IMR-90 (cell line): Measurements from ENCODE around the gene CHAT. TPM values are rescaled to one million over a fixed set of nuclear protein-coding genes. Genes with fewer than 3 reads are reported as not detected.
A peak's percentile ranks its signal among the peaks of the same experiment; 100 is the strongest.

ENCODE experiments used
- ATAC-seq: fragments of 200-7000 bp; cut with Tn5 transposase; 2 replicates; pipeline ENCODE4 v1.9.1; 2020; ENCODE audit warnings: low read depth, mild to moderate bottlenecking, moderate library complexity
- BruUV-seq: library from RNA; stranded (reverse); fragments of 400-500 nt; replicated peaks from 2 replicates; lab custom pipeline; 2021; lab: Mats Ljungman, UMichigan
- CTCF ChIA-PET: fragments of 300-600 bp; formaldehyde crosslinking; extraction: SDS; loops from one replicate; lab custom pipeline; 2021; ENCODE audit warnings: antibody characterized with exemption; lab: Yijun Ruan, JAX
- POLR2A ChIA-PET: fragments of 300-600 bp; sonication (Branson Sonifier 250); formaldehyde crosslinking; loops from one replicate; lab custom pipeline; 2022; ENCODE audit warnings: antibody characterized with exemption; ENCODE audit not compliant: unreplicated experiment; lab: Charles Lee
- DNase-seq: peaks from one replicate; pipeline ENCODE4 v3.0.0; 2013
- H2AFZ ChIP-seq: replicated peaks from 2 replicates; pipeline ENCODE3; 2013; ENCODE audit warnings: low read length, mild to moderate bottlenecking; ENCODE audit not compliant: poor library complexity
- H2AK5ac ChIP-seq: 2 replicates; pipeline ENCODE4 v1.6.1; 2013; ENCODE audit warnings: low read depth, low read length, inconsistent platforms
- H2AK9ac ChIP-seq: replicated peaks from 2 replicates; pipeline ENCODE3; 2013; ENCODE audit warnings: mild to moderate bottlenecking, low read depth, low read length, moderate library complexity; ENCODE audit not compliant: poor library complexity
- H2BK120ac ChIP-seq: 2 replicates; pipeline ENCODE4 v1.6.1; 2013; ENCODE audit warnings: low read depth, low read length, inconsistent platforms
- H2BK15ac ChIP-seq: 3 replicates; pipeline ENCODE4 v1.6.1; 2013; ENCODE audit warnings: low read depth, low read length, inconsistent platforms
- H2BK20ac ChIP-seq: 2 replicates; pipeline ENCODE4 v1.6.1; 2013; ENCODE audit warnings: low read depth, mild to moderate bottlenecking, inconsistent platforms, low read length, moderate library complexity
- H2BK5ac ChIP-seq: 2 replicates; pipeline ENCODE4 v1.6.1; 2013; ENCODE audit warnings: mild to moderate bottlenecking, low read depth, low read length, inconsistent platforms; ENCODE audit not compliant: poor library complexity, severe bottlenecking
- H3K14ac ChIP-seq: replicated peaks from 2 replicates; pipeline ENCODE4 v1.6.1; 2013; ENCODE audit warnings: low read depth, low read length, inconsistent platforms
- H3K18ac ChIP-seq: 2 replicates; pipeline ENCODE4 v1.6.1; 2013; ENCODE audit warnings: low read depth, low read length, control low read depth
- H3K23ac ChIP-seq: 2 replicates; pipeline ENCODE4 v1.6.1; 2013; ENCODE audit warnings: low read depth, low read length, inconsistent platforms
- H3K27ac ChIP-seq: 2 replicates; pipeline ENCODE4 v1.5.1; 2013; ENCODE audit warnings: mild to moderate bottlenecking, control low read depth, low read length; ENCODE audit not compliant: insufficient read depth
- H3K27me3 ChIP-seq: 2 replicates; pipeline ENCODE4 v1.6.1; 2013; ENCODE audit warnings: low read length; ENCODE audit not compliant: control insufficient read depth, insufficient read depth
- H3K36me3 ChIP-seq: 2 replicates; pipeline ENCODE4 v1.6.1; 2013; ENCODE audit warnings: low read length, mixed read lengths; ENCODE audit not compliant: control insufficient read depth, insufficient read depth
- H3K4ac ChIP-seq: 2 replicates; pipeline ENCODE4 v1.6.1; 2013; ENCODE audit warnings: low read depth, low read length, inconsistent platforms
- H3K4me1 ChIP-seq: 2 replicates; pipeline ENCODE4 v1.6.1; 2013; ENCODE audit warnings: low read length, mixed read lengths; ENCODE audit not compliant: control insufficient read depth, insufficient read depth
- H3K4me2 ChIP-seq: 2 replicates; pipeline ENCODE4 v1.6.1; 2013; ENCODE audit warnings: low read depth, mild to moderate bottlenecking, control low read depth, low read length, moderate library complexity
- H3K4me3 ChIP-seq: 2 replicates; pipeline ENCODE4 v1.5.1; 2013; ENCODE audit warnings: low read depth, mild to moderate bottlenecking, control low read depth, low read length, moderate library complexity; ENCODE audit not compliant: insufficient read depth
- H3K56ac ChIP-seq: 2 replicates; pipeline ENCODE4 v1.6.1; 2013; ENCODE audit warnings: low read length, inconsistent platforms; ENCODE audit not compliant: insufficient read depth; ENCODE audit errors: extremely low read depth
- H3K79me1 ChIP-seq, 2 experiments: 2 replicates each; pipeline ENCODE4 v1.6.1; 2013; ENCODE audit warnings: low read length in 2 of 2, inconsistent platforms in 1 of 2, low read depth in 1 of 2
- H3K9ac ChIP-seq: 2 replicates; pipeline ENCODE4 v1.6.1; 2013; ENCODE audit warnings: low read depth, low read length, control low read depth
- H3K9me1 ChIP-seq: 2 replicates; pipeline ENCODE4 v1.6.1; 2013; ENCODE audit warnings: low read length, inconsistent platforms; ENCODE audit not compliant: insufficient read depth
- H3K9me3 ChIP-seq: 2 replicates; pipeline ENCODE4 v1.6.1; 2013; ENCODE audit warnings: low read length; ENCODE audit not compliant: control insufficient read depth, insufficient read depth
- H4K20me1 ChIP-seq: 2 replicates; pipeline ENCODE4 v1.6.1; 2013; ENCODE audit warnings: low read length, inconsistent platforms; ENCODE audit not compliant: insufficient read depth
- H4K5ac ChIP-seq: 2 replicates; pipeline ENCODE4 v1.6.1; 2013; ENCODE audit warnings: mild to moderate bottlenecking, low read depth, low read length, control low read depth
- H4K8ac ChIP-seq, 2 experiments: 2 replicates each; pipeline ENCODE4 v1.6.1; 2013; ENCODE audit warnings: low read depth in 2 of 2, low read length in 2 of 2, control low read depth in 1 of 2, inconsistent platforms in 1 of 2
- H4K91ac ChIP-seq: 2 replicates; pipeline ENCODE4 v1.6.1; 2013; ENCODE audit warnings: low read depth, low read length, inconsistent platforms; ENCODE audit not compliant: insufficient read depth
- CEBPB ChIP-seq: IDR thresholded peaks from 2 replicates; pipeline ENCODE4 v1.6.1; 2012; ENCODE audit warnings: low read depth, low read length, improper control_type of control experiment
- CHD1 ChIP-seq: IDR thresholded peaks from 2 replicates; pipeline ENCODE4 v1.6.1; 2012; ENCODE audit warnings: low read depth, low read length, improper control_type of control experiment
- CTCF ChIP-seq: conservative IDR thresholded peaks from 2 replicates; pipeline ENCODE4 v1.5.1; 2012; ENCODE audit warnings: mild to moderate bottlenecking, low read depth, low read length, improper control_type of control experiment
- ELK1 ChIP-seq: fragments of 150-350 bp; IDR thresholded peaks from 2 replicates; pipeline ENCODE4 v1.6.1; 2016; ENCODE audit warnings: low read depth, mild to moderate bottlenecking, low read length, moderate library complexity, borderline replicate concordance
- FOS ChIP-seq: fragments of 150-350 bp; IDR thresholded peaks from 2 replicates; pipeline ENCODE4 v1.6.1; 2016; ENCODE audit warnings: low read depth, low read length
- MXI1 ChIP-seq: IDR thresholded peaks from 2 replicates; pipeline ENCODE4 v1.6.1; 2012; ENCODE audit warnings: low read depth, mild to moderate bottlenecking, low read length, moderate library complexity, borderline replicate concordance
- POLR2A ChIP-seq: IDR thresholded peaks from 2 replicates; pipeline ENCODE4 v1.6.1; 2012; ENCODE audit warnings: mild to moderate bottlenecking, low read depth, low read length
- RCOR1 ChIP-seq: IDR thresholded peaks from 2 replicates; pipeline ENCODE4 v1.6.1; 2012; ENCODE audit warnings: mild to moderate bottlenecking, low read length, improper control_type of control experiment; ENCODE audit not compliant: insufficient replicate concordance
- RFX5 ChIP-seq: IDR thresholded peaks from 2 replicates; pipeline ENCODE4 v1.8.0; 2012; ENCODE audit warnings: low read depth, mild to moderate bottlenecking, low read length, moderate library complexity
- SMC3 ChIP-seq: fragments of 150-350 bp; IDR thresholded peaks from 2 replicates; pipeline ENCODE4 v1.6.1; 2016; ENCODE audit warnings: low read depth, mild to moderate bottlenecking, antibody characterized with exemption, low read length, moderate library complexity
- WGBS, 2 experiments: methylation state at CpG; one replicate each; pipeline versions ENCODE4 v1.1.5 to v1.1.7; 2013; ENCODE audit warnings: missing lambda C conversion rate in 2 of 2; ENCODE audit not compliant: insufficient read length in 1 of 2; ENCODE audit errors: extremely low coverage in 2 of 2; 5-methylcytosine and 5-hydroxymethylcytosine counted together
- dilution Hi-C: fragments of 300-500 bp; cut with HindIII; formaldehyde crosslinking; loops from one replicate; pipeline ENCODE4 v1.14.3; 2018; ENCODE audit warnings: low sequenced_read_pairs; ENCODE audit not compliant: unreplicated experiment
- in situ Hi-C: fragments of 300-500 bp; cut with MboI; formaldehyde crosslinking; loops from 3 replicates; pipeline ENCODE4 v1.14.3; 2019; ENCODE audit warnings: low sequenced_read_pairs, inconsistent platforms, mixed read lengths
- intact Hi-C: fragments of 100-400 bp; cut with micrococcal nuclease; formaldehyde crosslinking; loops from 2 replicates; pipeline ENCODE4 v1.10.0; 2022
- polyA plus RNA-seq, 3 experiments: library from polyadenylated mRNA; depleted of rRNA; stranded (reverse); fragments of >200 nt; gene quantifications; 2 replicates each; pipeline ENCODE4 v1.2.3, GENCODE V29; 2012; ENCODE audit warnings: low replicate concordance in 1 of 3
- total RNA-seq: library from RNA; depleted of rRNA; stranded (reverse); fragments of >200 nt; gene quantifications from 2 replicates; pipeline ENCODE4 v1.2.3, GENCODE V29; 2012

CHAT gene
- total and polyA plus RNA-seq, 2 of the 4 experiments (the other 2 are of a cell fraction) = not detected

DNA sequence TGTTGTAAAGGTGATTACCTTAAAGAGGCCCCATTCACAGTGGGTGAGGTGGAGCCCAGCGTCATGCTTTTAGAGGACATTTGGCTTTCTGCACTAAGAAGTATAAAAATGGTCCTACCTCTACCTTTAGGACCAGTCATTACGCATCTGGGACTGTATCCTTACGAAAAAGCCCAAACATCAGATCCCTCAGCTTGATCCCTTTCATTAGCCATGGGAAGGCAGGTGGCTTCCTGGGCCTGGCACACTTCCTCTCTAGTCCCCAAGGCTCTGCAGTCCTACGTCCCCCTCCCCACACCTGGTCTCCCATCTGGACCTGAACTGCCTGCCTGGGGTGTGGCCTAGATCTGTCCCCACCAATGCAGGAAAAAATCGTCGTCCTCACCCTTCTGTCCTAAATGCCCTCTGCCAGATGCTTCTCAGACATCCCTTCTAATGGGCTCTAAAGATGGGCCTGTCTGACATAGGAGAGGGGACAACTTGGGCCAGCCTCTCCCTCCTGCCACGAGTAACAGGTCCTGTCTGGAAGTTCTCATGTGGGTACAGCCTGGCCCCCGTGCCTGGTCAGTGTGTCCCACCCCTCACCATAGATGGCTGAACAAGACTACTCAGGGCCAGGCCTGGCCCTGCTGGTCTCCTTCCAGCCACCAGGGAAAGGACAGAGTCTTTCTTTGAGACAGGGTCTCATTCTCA, 15.5 kb upstream of the CHAT start (continued):
- no peak for TF ChIP-seq CTCF

- H3K18ac ChIP-seq = no peak overlapping the region
- H3K27me3 ChIP-seq = peaks cover 25% of the 10 kb centered on the region; the same call in 1 of the 2 replicates
- no peak overlapping the region for H3K4me2 ChIP-seq
- H3K4ac ChIP-seq = no peak overlapping the region
- H2BK120ac ChIP-seq = no peak overlapping the region
- no CpG with 5 or more reads among the region's 4 CpGs for WGBS, 2 experiments
- no peak overlapping the region for H2AK5ac ChIP-seq
- no peaks in the 10 kb centered on the region for H4K20me1 ChIP-seq
- no peak overlapping the region for H2AFZ ChIP-seq
- no peaks in the 10 kb centered on the region for H3K9me3 ChIP-seq
- dilution Hi-C loops (no loop called here), in situ Hi-C loops (loop anchor here (10.0 kb wide), 2 partner anchors 316 to 616 kb away; no protein-coding TSS in a partner anchor), intact Hi-C loops (loop anchor here (10.0 kb wide), 2 partner anchors 346 to 466 kb away; partner anchors contain the start of genes PARG, TIMM23B and WASHC2A)
- no peak overlapping the region for H3K23ac ChIP-seq
- H3K14ac ChIP-seq = no peak overlapping the region
- H3K9ac ChIP-seq = no peak overlapping the region
- no peak overlapping the region for H3K4me3 ChIP-seq
- ChIA-PET CTCF (interaction anchor here (0.6 kb wide), 1 partner anchor 484 kb away, joined by 3 read pairs; no protein-coding TSS in a partner anchor), POLR2A (no interaction called here)
- no peaks in the 10 kb centered on the region for H3K36me3 ChIP-seq
- peak; percentile 4 for DNase-seq
- H3K79me1 ChIP-seq = no peaks in the 10 kb centered on the region
- H3K9me1 ChIP-seq = no peaks in the 10 kb centered on the region; the same call in 1 of the 2 replicates
- H4K91ac ChIP-seq = no peak overlapping the region
- no peak overlapping the region for H4K8ac ChIP-seq
- peaks cover 2% of the 10 kb centered on the region; the same call in 1 of the 2 replicates for H3K4me1 ChIP-seq
- H2BK20ac ChIP-seq = no peak overlapping the region
- no peak overlapping the region for H2BK15ac ChIP-seq
- H2BK5ac ChIP-seq = no peak overlapping the region
- no peak overlapping the region for H2AK9ac ChIP-seq
- ATAC-seq = peak; percentile 33
- no peak overlapping the region for H3K56ac ChIP-seq
- H3K27ac ChIP-seq = no peak overlapping the region
- no peak overlapping the region for H4K5ac ChIP-seq
- BruUV-seq = no TSS peak
- no peak for TF ChIP-seq MXI1
- no peak for TF ChIP-seq POLR2A
- no peak for TF ChIP-seq RFX5
- TF ChIP-seq CHD1 = no peak
- no peak for TF ChIP-seq ELK1
- TF ChIP-seq FOS = no peak
- no peak for TF ChIP-seq CEBPB
- no peak for TF ChIP-seq CTCF
- TF ChIP-seq RCOR1 = no peak
- TF ChIP-seq SMC3 = no peak
Measured at GRCh38 chr10:49598986-49599385, 14.9 kb upstream of the CHAT start.
